K562 (cell line): ENCODE measurements around the gene EPHA1. TPM values are rescaled to one million over a fixed set of nuclear protein-coding genes. Genes with fewer than 3 reads are reported as not detected.

Source experiments
- ATAC-seq: fragments of 200-7000 bp; cut with Tn5 transposase; 3 replicates; pipeline ENCODE4 v1.9.1; 2020; ENCODE audit warnings: moderate library complexity
- BruUV-seq: library from RNA; stranded (reverse); fragments of 400-500 nt; replicated peaks from 2 replicates; lab custom pipeline; 2021; lab: Mats Ljungman, UMichigan
- CTCF ChIA-PET: fragments of 300-600 bp; formaldehyde crosslinking; extraction: SDS; loops from one replicate; lab custom pipeline; 2021; ENCODE audit warnings: low intra/inter-chr PET ratio; lab: Yijun Ruan, JAX
- POLR2A ChIA-PET: fragments of 300-600, 350-650 bp; sonication (Branson Sonifier 250); formaldehyde crosslinking; extraction: SDS; loops from one replicate; lab custom pipeline; 2021; ENCODE audit warnings: antibody characterized with exemption, inconsistent platforms; lab: Yijun Ruan, JAX
- DNase-seq, 4 experiments: peaks; one replicate each; pipeline versions ENCODE4 v3.0.0 to v3.0.0-alpha.2; 2011 to 2018; ENCODE audit warnings: low spot score in 3 of 4, mixed read lengths in 3 of 4; ENCODE audit errors: extremely low read depth in 1 of 4
- FAIRE-seq: peaks from 2 replicates; lab custom pipeline; 2011; peaks lifted over from hg19 to GRCh38; lab: Jason Lieb, UNC
- H2AFZ ChIP-seq: 2 replicates; pipeline ENCODE4 v1.6.0; 2011; ENCODE audit warnings: low read depth, low read length, control low read depth, inconsistent platforms
- H3K27ac ChIP-seq: fragments of 200-600 bp; 3 replicates; pipeline ENCODE4 v1.8.0; 2011; ENCODE audit warnings: low read depth, mild to moderate bottlenecking, control low read depth, inconsistent platforms, low read length, moderate library complexity, mixed read lengths; ENCODE audit errors: extremely low read depth
- H3K27me3 ChIP-seq, 2 experiments: fragments of 300-600 bp in 1 of 2; 2 replicates in 1 of 2; 3 replicates in 1 of 2; pipeline versions ENCODE4 v1.6.0 to v1.8.0; 2011; ENCODE audit warnings: inconsistent platforms in 2 of 2, low read length in 2 of 2, mild to moderate bottlenecking in 1 of 2, mixed read lengths in 1 of 2, moderate library complexity in 1 of 2; ENCODE audit not compliant: control insufficient read depth in 2 of 2, insufficient read depth in 2 of 2
- H3K36me3 ChIP-seq: fragments of 300-600 bp; 3 replicates; pipeline ENCODE4 v1.8.0; 2011; ENCODE audit warnings: mild to moderate bottlenecking, low read length, inconsistent platforms; ENCODE audit not compliant: control insufficient read depth, insufficient read depth
- H3K4me1 ChIP-seq, 2 experiments: fragments of 200-600 bp in 1 of 2; replicated peaks in 1 of 2; 2 replicates in 1 of 2; 3 replicates in 1 of 2; pipeline versions ENCODE4 v1.5.1 to v1.8.0; 2011; ENCODE audit warnings: inconsistent platforms in 2 of 2, low read length in 2 of 2, mild to moderate bottlenecking in 1 of 2, mixed read lengths in 1 of 2, moderate library complexity in 1 of 2; ENCODE audit not compliant: control insufficient read depth in 2 of 2, insufficient read depth in 2 of 2
- H3K4me2 ChIP-seq: 2 replicates; pipeline ENCODE4 v1.6.1; 2011; ENCODE audit warnings: low read length, control low read depth, inconsistent platforms, mixed read lengths; ENCODE audit not compliant: insufficient read depth
- H3K4me3 ChIP-seq: fragments of 200-600 bp; sonication (generic), shearing (Covaris generic); 2 replicates; pipeline ENCODE4 v1.5.1; 2016; ENCODE audit warnings: control low read depth, inconsistent platforms
- H3K79me2 ChIP-seq: fragments of 200-600 bp; 3 replicates; pipeline ENCODE4 v1.8.0; 2011; ENCODE audit warnings: low read length, inconsistent platforms; ENCODE audit not compliant: control insufficient read depth, insufficient read depth
- H3K9ac ChIP-seq, 2 experiments: 2 replicates each; pipeline versions ENCODE4 v1.6.0 to v1.6.1; 2011; ENCODE audit warnings: low read depth in 2 of 2, low read length in 2 of 2, control low read depth in 1 of 2, inconsistent platforms in 1 of 2, mild to moderate bottlenecking in 1 of 2, mixed read lengths in 1 of 2; ENCODE audit not compliant: insufficient read depth in 1 of 2
- H3K9me1 ChIP-seq: one replicate; pipeline ENCODE4 v1.6.0; 2011; ENCODE audit warnings: inconsistent platforms, mild to moderate bottlenecking, low read length, moderate library complexity; ENCODE audit not compliant: control insufficient read depth, insufficient read depth
- H3K9me3 ChIP-seq: replicated peaks from 2 replicates; pipeline ENCODE4 v1.5.1; 2011; ENCODE audit warnings: low read depth, low read length, inconsistent platforms; ENCODE audit not compliant: control insufficient read depth, insufficient read depth
- H4K20me1 ChIP-seq: replicated peaks from 2 replicates; pipeline ENCODE4 v1.6.1; 2011; ENCODE audit warnings: low read length, inconsistent platforms, mixed read lengths; ENCODE audit not compliant: control insufficient read depth, insufficient read depth
- BACH1 ChIP-seq: fragments of 200-800 bp; sonication (Bioruptor generic); IDR thresholded peaks from 2 replicates; pipeline ENCODE4 v1.6.1; 2016; ENCODE audit warnings: missing genetic modification characterization, missing compliant biosample characterization
- CBFB ChIP-seq: sonication (generic); formaldehyde crosslinking; IDR thresholded peaks from 2 replicates; pipeline ENCODE4 v1.4.0; 2020; ENCODE audit warnings: mild to moderate bottlenecking, missing genetic modification reagents
- FOXA3 ChIP-seq, 2 experiments: fragments of 450-650 bp in 1 of 2; sonication (generic) in 1 of 2; formaldehyde crosslinking; IDR thresholded peaks in 1 of 2; conservative IDR thresholded peaks in 1 of 2; 2 replicates each; pipeline versions ENCODE4 v1.4.0 to v1.8.0; 2020 to 2022; ENCODE audit warnings: mild to moderate bottlenecking in 2 of 2, missing genetic modification reagents in 1 of 2
- MBD2 ChIP-seq: sonication (generic); IDR thresholded peaks from 2 replicates; pipeline ENCODE4 v1.6.1; 2016; ENCODE audit warnings: low read depth, borderline replicate concordance
- NBN ChIP-seq: fragments of 450-650 bp; IDR thresholded peaks from 2 replicates; pipeline ENCODE4 v1.6.1; 2016; ENCODE audit warnings: low read depth, mild to moderate bottlenecking
- POLR2G ChIP-seq: fragments of 200-400 bp; formaldehyde crosslinking; IDR thresholded peaks from 2 replicates; pipeline ENCODE4 v1.6.1; 2017; ENCODE audit warnings: low read depth, mild to moderate bottlenecking, antibody characterized with exemption, low read length, moderate library complexity
- PTBP1 ChIP-seq: fragments of 200-400 bp; formaldehyde crosslinking; IDR thresholded peaks from 2 replicates; pipeline ENCODE4 v1.6.1; 2017; ENCODE audit warnings: low read depth, low read length
- RFX7 ChIP-seq: fragments of 250-450 bp; sonication (Bioruptor Pico); IDR thresholded peaks from 2 replicates; pipeline ENCODE4 v1.5.1; 2021; ENCODE audit warnings: mild to moderate bottlenecking
- SIRT6 ChIP-seq: IDR thresholded peaks from one replicate; pipeline ENCODE4 v1.6.1; 2012; ENCODE audit warnings: low read depth, mild to moderate bottlenecking, control low read depth, inconsistent platforms, low read length, moderate library complexity
- U2AF2 ChIP-seq: fragments of 200-400 bp; formaldehyde crosslinking; optimal IDR thresholded peaks from 2 replicates; pipeline ENCODE3; 2017; ENCODE audit warnings: low read depth, mild to moderate bottlenecking, low read length
- WGBS: fragments of 100-300 bp; shearing (Covaris generic); methylation state at CpG from one replicate; pipeline ENCODE4 v1.1.6; 2016; ENCODE audit warnings: low coverage, mixed read lengths; ENCODE audit not compliant: insufficient coverage; ENCODE audit errors: missing lambda C conversion rate; 5-methylcytosine and 5-hydroxymethylcytosine counted together
- in situ Hi-C: fragments of 300-500 bp; cut with MboI; formaldehyde crosslinking; loops from 4 replicates; pipeline ENCODE4 v1.15.0; 2018; ENCODE audit warnings: inconsistent platforms, mixed read lengths
- intact Hi-C: fragments of 100-400 bp; cut with micrococcal nuclease; formaldehyde crosslinking; loops from 2 replicates; pipeline ENCODE4 v1.14.2; 2022
- polyA plus RNA-seq, 8 experiments: library from polyadenylated mRNA; depleted of rRNA in 4 of 8; stranded (reverse) in 5 of 8; unstranded in 3 of 8; fragments of >200 nt; fragmentation: Nextera tagmentation in 2 of 8; fragmentation: Illumina TruSeq in 1 of 8; extraction: Ambion mirVana in 2 of 8; extraction: Trizol in 1 of 8; gene quantifications; 2 replicates each; pipeline versions ENCODE4 v1.2.1 to v1.2.3, GENCODE V29; 2011 to 2014; ENCODE audit warnings: inconsistent platforms in 1 of 8, missing spikeins in 1 of 8
- total RNA-seq, 7 experiments: library from RNA; depleted of rRNA in 6 of 7; stranded (reverse); fragments of >200 nt in 6 of 7; fragmentation: Illumina TruSeq in 2 of 7; extraction: Trizol in 2 of 7; gene quantifications; 2 replicates each; pipeline versions ENCODE4 v1.2.1 to v1.2.3, GENCODE V29; 2011 to 2021; ENCODE audit warnings: low replicate concordance in 1 of 7
- TF ChIP-seq, protein P1 (sequence below): fragments of 250-450 bp; sonication (Bioruptor Pico); IDR thresholded peaks from 2 replicates; pipeline ENCODE4 v1.5.0; 2021
- TF ChIP-seq, protein P2 (sequence below), 2 experiments: fragments of 450-650 bp in 1 of 2; sonication (generic) in 1 of 2; formaldehyde crosslinking; conservative IDR thresholded peaks; 2 replicates each; pipeline versions ENCODE4 v1.4.0 to v1.8.1; 2020 to 2022; ENCODE audit warnings: mild to moderate bottlenecking in 1 of 2, missing genetic modification reagents in 1 of 2
- TF ChIP-seq, protein P3 (sequence below): sonication (generic); formaldehyde crosslinking; IDR thresholded peaks from 2 replicates; pipeline ENCODE4 v1.5.0; 2020; ENCODE audit warnings: missing genetic modification reagents
- TF ChIP-seq, protein P4 (sequence below): fragments of 450-650 bp; IDR thresholded peaks from 2 replicates; pipeline ENCODE4 v1.6.1; 2018; ENCODE audit warnings: mild to moderate bottlenecking, low read depth; ENCODE audit not compliant: partially characterized antibody

The EPHA1 gene
- total and polyA plus RNA-seq, 9 of the 15 experiments (the other 6 are each of a cell fraction or from before 2014, with no cell fraction given) = 0.22 to 0.57 (median 0.32) TPM; not detected in 6

DNA sequence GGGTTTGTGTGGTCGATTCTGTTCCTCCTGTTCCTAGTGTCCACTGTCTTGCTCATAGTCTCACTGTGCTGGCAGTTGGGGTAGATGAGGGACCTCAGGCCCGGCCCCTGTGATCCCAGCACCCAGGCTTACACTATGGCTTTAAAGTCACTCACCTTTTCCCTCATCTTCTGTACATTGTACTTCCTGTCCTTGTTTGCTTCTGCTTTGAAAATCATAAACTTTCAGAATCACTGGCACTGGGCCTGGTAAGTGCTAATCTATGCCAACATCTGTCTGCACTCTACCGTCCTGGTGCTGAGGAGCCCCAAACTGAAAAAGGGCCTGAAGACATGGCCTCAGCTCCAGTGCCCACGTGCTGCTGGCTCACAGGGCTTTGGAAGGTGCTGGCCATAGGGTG is 28.9 kb upstream of the EPHA1 start:
- WGBS = 4% methylated on average over 4 of the region's 4 CpGs
- intact Hi-C loops (no loop called here), in situ Hi-C loops (no loop called here)
- Histone ChIP-seq H3K79me2 (no peaks in the 10 kb centered on the region), H3K36me3 (no peaks in the 10 kb centered on the region), H2AFZ (peak overlapping the region; percentile 30; the same call in 1 of the 2 replicates), H3K4me1 (peaks cover 0 to 3% of the 10 kb centered on the region in 2 experiments; a peak in 1 of 5 replicates), H3K4me2 (no peak overlapping the region), H3K4me3 (no peak overlapping the region), H3K9me1 (no peaks in the 10 kb centered on the region), H3K9ac (peak overlapping the region in 1 of 2 experiments; percentile 41; a peak in 1 of 4 replicates), H3K9me3 (no peaks in the 10 kb centered on the region), H4K20me1 (no peaks in the 10 kb centered on the region), H3K27me3 (peaks cover 0 to 2% of the 10 kb centered on the region in 2 experiments; a peak in 2 of 5 replicates), H3K27ac (no peak overlapping the region)
- no TSS peak for BruUV-seq
- TF ChIP-seq BACH1 (tag) = no peak
- no peak for TF ChIP-seq NBN
- TF ChIP-seq, protein P1, sequence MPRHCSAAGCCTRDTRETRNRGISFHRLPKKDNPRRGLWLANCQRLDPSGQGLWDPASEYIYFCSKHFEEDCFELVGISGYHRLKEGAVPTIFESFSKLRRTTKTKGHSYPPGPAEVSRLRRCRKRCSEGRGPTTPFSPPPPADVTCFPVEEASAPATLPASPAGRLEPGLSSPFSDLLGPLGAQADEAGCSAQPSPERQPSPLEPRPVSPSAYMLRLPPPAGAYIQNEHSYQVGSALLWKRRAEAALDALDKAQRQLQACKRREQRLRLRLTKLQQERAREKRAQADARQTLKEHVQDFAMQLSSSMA (CRISPR knock-in tag) = no peak
- TF ChIP-seq POLR2G = no peak
- TF ChIP-seq FOXA3 (CRISPR knock-in tag; conservative IDR thresholded peaks at IDR 0.05 in 1 of 2, IDR thresholded peaks at IDR 0.05 in 1 of 2) = no peak
- TF ChIP-seq SIRT6 = no peak
- TF ChIP-seq, protein P2, sequence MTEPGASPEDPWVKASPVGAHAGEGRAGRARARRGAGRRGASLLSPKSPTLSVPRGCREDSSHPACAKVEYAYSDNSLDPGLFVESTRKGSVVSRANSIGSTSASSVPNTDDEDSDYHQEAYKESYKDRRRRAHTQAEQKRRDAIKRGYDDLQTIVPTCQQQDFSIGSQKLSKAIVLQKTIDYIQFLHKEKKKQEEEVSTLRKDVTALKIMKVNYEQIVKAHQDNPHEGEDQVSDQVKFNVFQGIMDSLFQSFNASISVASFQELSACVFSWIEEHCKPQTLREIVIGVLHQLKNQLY (CRISPR knock-in tag; conservative IDR thresholded peaks at IDR 0.05) = no peak
- TF ChIP-seq, protein P3, sequence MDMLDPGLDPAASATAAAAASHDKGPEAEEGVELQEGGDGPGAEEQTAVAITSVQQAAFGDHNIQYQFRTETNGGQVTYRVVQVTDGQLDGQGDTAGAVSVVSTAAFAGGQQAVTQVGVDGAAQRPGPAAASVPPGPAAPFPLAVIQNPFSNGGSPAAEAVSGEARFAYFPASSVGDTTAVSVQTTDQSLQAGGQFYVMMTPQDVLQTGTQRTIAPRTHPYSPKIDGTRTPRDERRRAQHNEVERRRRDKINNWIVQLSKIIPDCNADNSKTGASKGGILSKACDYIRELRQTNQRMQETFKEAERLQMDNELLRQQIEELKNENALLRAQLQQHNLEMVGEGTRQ (CRISPR knock-in tag) = no peak
- TF ChIP-seq PTBP1 = no peak
- TF ChIP-seq, protein P4, sequence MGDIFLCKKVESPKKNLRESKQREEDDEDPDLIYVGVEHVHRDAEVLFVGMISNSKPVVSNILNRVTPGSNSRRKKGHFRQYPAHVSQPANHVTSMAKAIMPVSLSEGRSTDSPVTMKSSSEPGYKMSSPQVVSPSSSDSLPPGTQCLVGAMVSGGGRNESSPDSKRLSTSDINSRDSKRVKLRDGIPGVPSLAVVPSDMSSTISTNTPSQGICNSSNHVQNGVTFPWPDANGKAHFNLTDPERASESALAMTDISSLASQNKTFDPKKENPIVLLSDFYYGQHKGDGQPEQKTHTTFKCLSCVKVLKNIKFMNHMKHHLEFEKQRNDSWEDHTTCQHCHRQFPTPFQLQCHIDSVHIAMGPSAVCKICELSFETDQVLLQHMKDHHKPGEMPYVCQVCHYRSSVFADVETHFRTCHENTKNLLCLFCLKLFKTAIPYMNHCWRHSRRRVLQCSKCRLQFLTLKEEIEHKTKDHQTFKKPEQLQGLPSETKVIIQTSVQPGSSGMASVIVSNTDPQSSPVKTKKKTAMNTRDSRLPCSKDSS = no peak
- TF ChIP-seq MBD2 = no peak
- no peak for TF ChIP-seq RFX7 (CRISPR knock-in tag)
- TF ChIP-seq U2AF2 = no peak
- TF ChIP-seq CBFB (CRISPR knock-in tag) = no peak
- CTCF ChIA-PET = no interaction called here
- no peak for FAIRE-seq
- POLR2A ChIA-PET = interaction anchor here (0.7 kb wide), 1 partner anchor 8 kb away, joined by 3 read pairs; no protein-coding TSS in a partner anchor
- DNase-seq = no peak
- ATAC-seq = peak; percentile 21
